Sciatic nerve (tissue), 2 donors: ENCODE data around the gene ENC1. TPM values are rescaled to one million over a fixed set of nuclear protein-coding genes. Genes with fewer than 3 reads are reported as not detected.

ENCODE experiments used
- ATAC-seq: fragments of 200-7000 bp; cut with Tn5 transposase; one replicate; pipeline ENCODE4 v1.9.1; 2020; ENCODE audit warnings: mild to moderate bottlenecking, moderate library complexity
- DNase-seq: peaks from one replicate; pipeline ENCODE4 v3.0.0-alpha.2; 2020; ENCODE audit warnings: low spot score
- intact Hi-C: fragments of 100-400 bp; cut with DNase I; formaldehyde crosslinking; loops from one replicate; pipeline ENCODE4 v1.14.2; 2022
- total RNA-seq: library from RNA; stranded (reverse); fragmentation: NEBNext Ultra II Directional; extraction: Animal tissue kit (Norgen Biotek cat#: 25700); gene quantifications from one replicate; pipeline ENCODE4 v1.2.1, GENCODE V29; 2021
- donor health status: DM: no; HTN: no; CAD: no.
- donor health status: DM: no; HTN: no; CAD: no.

ENC1 gene
- total RNA-seq, 1 donor from 2014 or later, result 6.6 TPM

- intact Hi-C loops, result no loop called here
- ATAC-seq, result no peak
- DNase-seq, result no peak
Measured at GRCh38 chr5:74660140-74660539, 19.6 kb upstream of the ENC1 start.

GRCh38 chr5:74659172-74659571 is 18.6 kb upstream of the ENC1 start:
- DNase-seq (no peak), ATAC-seq (no peak)
- intact Hi-C loops, result no loop called here

GRCh38 chr5:74657165-74657564 is 16.6 kb upstream of the ENC1 start:
- ATAC-seq (no peak), DNase-seq (no peak)
- intact Hi-C loops, result no loop called here

GRCh38 chr5:74655716-74656115 is 15.2 kb upstream of the ENC1 start:
- DNase-seq (no peak), ATAC-seq (no peak)
- intact Hi-C loops, result no loop called here

- DNase-seq (no peak), ATAC-seq (no peak)
- intact Hi-C loops, result no loop called here
Measured at GRCh38 chr5:74655206-74655605, 14.7 kb upstream of the ENC1 start.

GRCh38 chr5:74653991-74654390 is 13.5 kb upstream of the ENC1 start:
- ATAC-seq (no peak), DNase-seq (no peak)
- intact Hi-C loops, result no loop called here

GRCh38 chr5:74652576-74652975 is 12.0 kb upstream of the ENC1 start:
- ATAC-seq, result no peak
- intact Hi-C loops, result no loop called here
- DNase-seq, result no peak

GRCh38 chr5:74651710-74652109 is 11.2 kb upstream of the ENC1 start:
- ATAC-seq (no peak), DNase-seq (no peak)
- intact Hi-C loops, result no loop called here

- ATAC-seq (no peak), DNase-seq (no peak)
- intact Hi-C loops, result loop anchor here (5.0 to 10.0 kb wide), 3 partner anchors 615 to 1055 kb away; no protein-coding TSS in a partner anchor
Measured at GRCh38 chr5:74649421-74649973, 9.0 kb upstream of the ENC1 start.

- intact Hi-C loops, result loop anchor here (5.0 to 10.0 kb wide), 3 partner anchors 614 to 1054 kb away; no protein-coding TSS in a partner anchor
- DNase-seq (no peak), ATAC-seq (peak; percentile 89)
Measured at GRCh38 chr5:74648835-74649293, 8.3 kb upstream of the ENC1 start.

- intact Hi-C loops, result loop anchor here (5.0 to 10.0 kb wide), 3 partner anchors 612 to 1052 kb away; no protein-coding TSS in a partner anchor
- DNase-seq (no peak), ATAC-seq (no peak)
Measured at GRCh38 chr5:74647096-74647495, 6.6 kb upstream of the ENC1 start.

GRCh38 chr5:74643111-74643562 is 2.6 kb upstream of the ENC1 start:
- ATAC-seq (no peak), DNase-seq (no peak)
- intact Hi-C loops, result loop anchor here (10.0 kb wide), 2 partner anchors 608 to 1048 kb away; no protein-coding TSS in a partner anchor

GRCh38 chr5:74642543-74642863 is 2.0 kb upstream of the ENC1 start:
- intact Hi-C loops, result loop anchor here (10.0 kb wide), 2 partner anchors 608 to 1048 kb away; no protein-coding TSS in a partner anchor
- ATAC-seq, result no peak
- no peak for DNase-seq

GRCh38 chr5:74641735-74642542 is 1.4 kb upstream of the ENC1 start:
- DNase-seq (peak; percentile 66), ATAC-seq (peak; percentile 61)
- intact Hi-C loops, result loop anchor here (10.0 kb wide), 2 partner anchors 607 to 1047 kb away; no protein-coding TSS in a partner anchor

GRCh38 chr5:74640954-74641734 is 616 bp upstream of the ENC1 start:
- DNase-seq, result peak; percentile 85
- ATAC-seq, result peak; percentile 76
- intact Hi-C loops, result loop anchor here (10.0 kb wide), 2 partner anchors 606 to 1046 kb away; no protein-coding TSS in a partner anchor

GRCh38 chr5:74639807-74640449 is 600 bp downstream of the ENC1 start:
- intact Hi-C loops, result loop anchor here (10.0 kb wide), 2 partner anchors 605 to 1045 kb away; no protein-coding TSS in a partner anchor
- DNase-seq (peak; percentile 70), ATAC-seq (peak; percentile 38)

- intact Hi-C loops, result no loop called here
Measured at GRCh38 chr5:74638970-74639806, 1.3 kb downstream of the ENC1 start.

GRCh38 chr5:74638544-74638969 is 2.0 kb downstream of the ENC1 start:
- ATAC-seq (no peak), DNase-seq (no peak)
- intact Hi-C loops, result no loop called here

More at GRCh38 chr5:74638970-74639806, 1.3 kb downstream of the ENC1 start:
- no peak for ATAC-seq
- DNase-seq, result no peak
